Frontal cortex (tissue), 4 donors: ENCODE measurements around the gene DNAL4. TPM values are rescaled to one million over a fixed set of nuclear protein-coding genes. Genes with fewer than 3 reads are reported as not detected.

Experiments used
- DNase-seq, 2 donors: peaks; one replicate each; pipeline ENCODE4 v3.0.0; 2012; ENCODE audit warnings: low spot score in 2 of 2
- FAIRE-seq: peaks from 2 replicates; lab custom pipeline; 2012; peaks lifted over from hg19 to GRCh38; lab: Jason Lieb, UNC
- total RNA-seq: library from RNA; depleted of rRNA; stranded (reverse); fragments of >200 nt; gene quantifications from one replicate; pipeline ENCODE4 v1.2.3, GENCODE V29; 2014
- donor health status: control.
- donor health status: control.
- donor health status: control.

The DNAL4 gene
- total RNA-seq, 1 donor from 2014 or later, result 16.7 TPM

GRCh38 chr22:38788846-38789245, 5.1 kb downstream of the DNAL4 start:
- no peak for DNase-seq
- no peak for FAIRE-seq

- DNase-seq, result no peak
- FAIRE-seq, result no peak
These were observed 5.7 kb downstream of the DNAL4 start for GRCh38 chr22:38788021-38788816.

- no peak for DNase-seq
- FAIRE-seq, result no peak
These were observed 7.3 kb downstream of the DNAL4 start for GRCh38 chr22:38786631-38787030.

- DNase-seq (no peak), FAIRE-seq (no peak)
These were observed 9.1 kb downstream of the DNAL4 start for GRCh38 chr22:38784856-38785255.

- FAIRE-seq, result no peak
- no peak for DNase-seq
These were observed 9.9 kb downstream of the DNAL4 start for GRCh38 chr22:38784035-38784434.

- FAIRE-seq, result no peak
- DNase-seq, result no peak
These were observed 10.8 kb downstream of the DNAL4 start for GRCh38 chr22:38783095-38783615.

GRCh38 chr22:38782402-38783094, 11.4 kb downstream of the DNAL4 start:
- DNase-seq (no peak), FAIRE-seq (no peak)

- DNase-seq (no peak), FAIRE-seq (no peak)
These were observed 12.9 kb downstream of the DNAL4 start for GRCh38 chr22:38781033-38781432.

GRCh38 chr22:38777087-38777671, 16.8 kb downstream of the DNAL4 start:
- FAIRE-seq (no peak), DNase-seq (no peak)

- FAIRE-seq, result no peak
- DNase-seq, result no peak
These were observed 17.9 kb downstream of the DNAL4 start for GRCh38 chr22:38776086-38776485.

GRCh38 chr22:38775656-38776055, 18.3 kb downstream of the DNAL4 start:
- FAIRE-seq, result no peak
- DNase-seq, result no peak

- FAIRE-seq (no peak), DNase-seq (no peak)
These were observed 19.3 kb downstream of the DNAL4 start for GRCh38 chr22:38774496-38775166.

GRCh38 chr22:38773363-38773946, 20.5 kb downstream of the DNAL4 start:
- FAIRE-seq (no peak), DNase-seq (no peak)

- no peak for DNase-seq
- FAIRE-seq, result no peak
These were observed 21.4 kb downstream of the DNAL4 start for GRCh38 chr22:38772623-38772873.

GRCh38 chr22:38770257-38770949, 23.5 kb downstream of the DNAL4 start:
- FAIRE-seq (no peak), DNase-seq (no peak)

- FAIRE-seq, result no peak
- no peak for DNase-seq
These were observed 25.9 kb downstream of the DNAL4 start for GRCh38 chr22:38768036-38768435.

- FAIRE-seq, result no peak
- DNase-seq, result no peak
These were observed 26.6 kb downstream of the DNAL4 start for GRCh38 chr22:38767313-38767712.

- DNase-seq, result peak in 1 of 2 donors; percentile 79
- FAIRE-seq, result no peak
These were observed 27.7 kb downstream of the DNAL4 start for GRCh38 chr22:38766076-38766777.

GRCh38 chr22:38762551-38762983, 31.4 kb downstream of the DNAL4 start:
- no peak for FAIRE-seq
- DNase-seq, result no peak
